SK-N-SH (cell line): ENCODE data around the gene KLF15. TPM values are rescaled to one million over a fixed set of nuclear protein-coding genes. Genes with fewer than 3 reads are reported as not detected.

Experiments used
- CTCF ChIA-PET: fragments of 300-600, 350-600 bp; formaldehyde crosslinking; extraction: SDS; loops from one replicate; lab custom pipeline; 2021; lab: Yijun Ruan, JAX
- POLR2A ChIA-PET: fragments of 350-600 bp; sonication (Branson Sonifier 250); formaldehyde crosslinking; extraction: SDS; loops from one replicate; lab custom pipeline; 2020; ENCODE audit warnings: antibody characterized with exemption, inconsistent platforms; lab: Yijun Ruan, JAX
- DNase-seq: peaks from one replicate; pipeline ENCODE4 v3.0.0; 2012
- H2AFZ ChIP-seq: fragments of 200-600 bp; sonication (generic); 2 replicates; pipeline ENCODE4 v1.8.1; 2016; ENCODE audit warnings: antibody characterized with exemption, mild to moderate bottlenecking, low read depth
- H3F3A ChIP-seq: fragments of 200-600 bp; sonication (generic); replicated peaks from 2 replicates; pipeline ENCODE3; 2016; ENCODE audit warnings: antibody characterized with exemption, mild to moderate bottlenecking; ENCODE audit not compliant: insufficient read depth
- H3K27ac ChIP-seq, 2 experiments: fragments of 200-500 bp in 1 of 2; fragments of 200-600 bp in 1 of 2; sonication (Bioruptor generic) in 1 of 2; sonication (generic), shearing (Covaris generic) in 1 of 2; 2 replicates each; pipeline versions ENCODE4 v1.5.1 to v1.6.1; 2014 to 2016; ENCODE audit warnings: low read depth in 2 of 2, inconsistent platforms in 1 of 2, low read length in 1 of 2, mild to moderate bottlenecking in 1 of 2, mixed read lengths in 1 of 2
- H3K27me3 ChIP-seq: fragments of 200-600 bp; sonication (generic), shearing (Covaris generic); 2 replicates; pipeline ENCODE4 v1.6.1; 2016; ENCODE audit warnings: mixed run types; ENCODE audit not compliant: insufficient read depth
- H3K36me3 ChIP-seq, 2 experiments: fragments of 200-500 bp in 1 of 2; fragments of 200-600 bp in 1 of 2; sonication (Bioruptor generic) in 1 of 2; sonication (generic) in 1 of 2; replicated peaks in 1 of 2; 2 replicates each; pipeline versions ENCODE3 to v1.5.1; 2014 to 2016; ENCODE audit warnings: low read length in 1 of 2, mild to moderate bottlenecking in 1 of 2; ENCODE audit not compliant: insufficient read depth in 2 of 2, control insufficient read depth in 1 of 2
- H3K4me1 ChIP-seq, 2 experiments: fragments of 200-500 bp in 1 of 2; fragments of 200-600 bp in 1 of 2; sonication (Bioruptor generic) in 1 of 2; sonication (generic), shearing (Covaris generic) in 1 of 2; 2 replicates each; pipeline versions ENCODE4 v1.5.1 to v1.6.1; 2014 to 2016; ENCODE audit warnings: low read depth in 1 of 2, low read length in 1 of 2, mixed run types in 1 of 2; ENCODE audit not compliant: insufficient read depth in 2 of 2, control insufficient read depth in 1 of 2
- H3K4me2 ChIP-seq: fragments of 200-600 bp; sonication (generic), shearing (Covaris generic); 2 replicates; pipeline ENCODE4 v1.6.1; 2017; ENCODE audit warnings: mixed run types
- H3K4me3 ChIP-seq, 2 experiments: fragments of 200-500 bp in 1 of 2; fragments of 200-600 bp in 1 of 2; sonication (Bioruptor generic) in 1 of 2; sonication (generic), shearing (Covaris generic) in 1 of 2; 2 replicates each; pipeline versions ENCODE4 v1.5.1 to v1.8.1; 2014 to 2016; ENCODE audit warnings: low read depth in 2 of 2, inconsistent platforms in 1 of 2, low read length in 1 of 2, mild to moderate bottlenecking in 1 of 2, mixed read lengths in 1 of 2, moderate library complexity in 1 of 2
- H3K79me2 ChIP-seq: fragments of 200-600 bp; sonication (generic); 2 replicates; pipeline ENCODE4 v1.8.1; 2017; ENCODE audit warnings: mild to moderate bottlenecking; ENCODE audit not compliant: insufficient read depth
- H3K9ac ChIP-seq: fragments of 200-600 bp; sonication (generic); 2 replicates; pipeline ENCODE4 v1.6.1; 2017; ENCODE audit warnings: mixed run types
- H3K9me2 ChIP-seq: fragments of 200-600 bp; sonication (generic); 2 replicates; pipeline ENCODE4 v1.6.1; 2017; ENCODE audit warnings: mixed run types
- H3K9me3 ChIP-seq: fragments of 200-600 bp; sonication (generic); 2 replicates; pipeline ENCODE4 v1.6.1; 2017; ENCODE audit warnings: mixed run types, mild to moderate bottlenecking, moderate library complexity
- H4K20me1 ChIP-seq: fragments of 200-600 bp; sonication (generic); 2 replicates; pipeline ENCODE4 v1.6.1; 2017; ENCODE audit warnings: mild to moderate bottlenecking, mixed run types; ENCODE audit not compliant: insufficient read depth
- CHD2 ChIP-seq: fragments of 150-350 bp; IDR thresholded peaks from 2 replicates; pipeline ENCODE4 v1.6.1; 2018; ENCODE audit warnings: low read length; ENCODE audit not compliant: partially characterized antibody
- EP300 ChIP-seq, 2 experiments: IDR thresholded peaks; 2 replicates each; pipeline versions ENCODE4 v1.4.0 to v1.6.1; 2012; ENCODE audit warnings: borderline replicate concordance in 1 of 2, low read depth in 1 of 2, low read length in 1 of 2
- EZH2phosphoT487 ChIP-seq: fragments of 200-600 bp; sonication (generic); IDR thresholded peaks from 2 replicates; pipeline ENCODE4 v1.6.1; 2017; ENCODE audit warnings: low read depth, mixed run types, mild to moderate bottlenecking, antibody characterized with exemption, moderate library complexity, borderline replicate concordance
- FOSL2 ChIP-seq: IDR thresholded peaks from 2 replicates; pipeline ENCODE4 v1.4.0; 2012; ENCODE audit warnings: low read depth, mild to moderate bottlenecking, moderate library complexity, borderline replicate concordance
- FOXM1 ChIP-seq: IDR thresholded peaks from 2 replicates; pipeline ENCODE4 v1.4.0; 2012; ENCODE audit warnings: low read depth, mild to moderate bottlenecking
- JUND ChIP-seq: IDR thresholded peaks from 2 replicates; pipeline ENCODE4 v1.4.0; 2012
- POLR2AphosphoS5 ChIP-seq: IDR thresholded peaks from 2 replicates; pipeline ENCODE4 v1.6.1; 2012; ENCODE audit warnings: low read depth, low read length
- RAD21 ChIP-seq: IDR thresholded peaks from 2 replicates; pipeline ENCODE4 v1.6.1; 2012; ENCODE audit warnings: mild to moderate bottlenecking, low read length
- RFX5 ChIP-seq: IDR thresholded peaks from 2 replicates; pipeline ENCODE4 v1.6.1; 2012; ENCODE audit warnings: mild to moderate bottlenecking, improper control_type of control experiment, low read length
- SIN3A ChIP-seq: IDR thresholded peaks from 2 replicates; pipeline ENCODE4 v1.6.1; 2012; ENCODE audit warnings: low read depth, mild to moderate bottlenecking, low read length, moderate library complexity, borderline replicate concordance
- SMC3 ChIP-seq: IDR thresholded peaks from 2 replicates; pipeline ENCODE4 v1.6.1; 2012; ENCODE audit warnings: low read depth, low read length, improper control_type of control experiment
- WGBS: methylation state at CpG from one replicate; pipeline ENCODE4 v1.1.6; 2017; ENCODE audit warnings: low lambda C conversion rate; 5-methylcytosine and 5-hydroxymethylcytosine counted together
- polyA plus RNA-seq, 3 experiments: library from polyadenylated mRNA; depleted of rRNA; stranded (reverse); fragments of >200 nt; gene quantifications; 2 replicates each; pipeline ENCODE4 v1.2.3, GENCODE V29; 2012
- TF ChIP-seq, protein P1 (sequence below): IDR thresholded peaks from 2 replicates; pipeline ENCODE4 v1.6.1; 2012; ENCODE audit warnings: mild to moderate bottlenecking, low read depth, low read length, moderate library complexity
- TF ChIP-seq, protein P2 (sequence below): fragments of 200-600 bp; sonication (generic); IDR thresholded peaks from 2 replicates; pipeline ENCODE4 v1.6.1; 2017; ENCODE audit warnings: antibody characterized with exemption, mild to moderate bottlenecking, moderate library complexity

KLF15 gene
- polyA plus RNA-seq, 1 of the 3 experiments (the other 2 are of a cell fraction), result 0.28 TPM

DNA sequence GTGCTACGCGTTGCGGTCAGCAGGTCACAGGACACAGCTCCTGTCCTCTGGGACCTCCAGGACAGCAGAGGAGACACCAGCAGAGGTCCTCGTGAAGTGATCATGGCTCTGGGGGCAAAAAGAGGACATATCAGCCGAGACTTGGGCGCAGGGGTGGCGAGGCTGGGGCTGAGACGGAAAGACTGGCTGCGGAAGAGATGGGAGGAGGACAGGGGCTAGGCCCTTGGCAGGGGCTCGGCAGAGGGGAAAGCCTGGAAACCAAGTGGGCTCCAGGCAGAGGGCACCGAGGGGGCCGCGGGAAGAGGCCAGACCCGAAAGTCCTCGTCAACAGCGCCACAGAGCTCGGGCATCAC lies 32.6 kb upstream of the KLF15 start:
- DNase-seq, result no peak
- H3K79me2 ChIP-seq, result no peaks in the 10 kb centered on the region
- POLR2A ChIA-PET, result no interaction called here
- H3K4me3 ChIP-seq, result no peak overlapping the region
- no peaks in the 10 kb centered on the region for H3K36me3 ChIP-seq
- no peaks in the 10 kb centered on the region for H3K9me3 ChIP-seq
- no peaks in the 10 kb centered on the region for H3K27me3 ChIP-seq
- H3K4me2 ChIP-seq, result 0 out of 2 replicates have a peak overlapping the region, but pooled peaks have one; percentile 70
- H4K20me1 ChIP-seq, result no peaks in the 10 kb centered on the region
- TF ChIP-seq, protein P1, sequence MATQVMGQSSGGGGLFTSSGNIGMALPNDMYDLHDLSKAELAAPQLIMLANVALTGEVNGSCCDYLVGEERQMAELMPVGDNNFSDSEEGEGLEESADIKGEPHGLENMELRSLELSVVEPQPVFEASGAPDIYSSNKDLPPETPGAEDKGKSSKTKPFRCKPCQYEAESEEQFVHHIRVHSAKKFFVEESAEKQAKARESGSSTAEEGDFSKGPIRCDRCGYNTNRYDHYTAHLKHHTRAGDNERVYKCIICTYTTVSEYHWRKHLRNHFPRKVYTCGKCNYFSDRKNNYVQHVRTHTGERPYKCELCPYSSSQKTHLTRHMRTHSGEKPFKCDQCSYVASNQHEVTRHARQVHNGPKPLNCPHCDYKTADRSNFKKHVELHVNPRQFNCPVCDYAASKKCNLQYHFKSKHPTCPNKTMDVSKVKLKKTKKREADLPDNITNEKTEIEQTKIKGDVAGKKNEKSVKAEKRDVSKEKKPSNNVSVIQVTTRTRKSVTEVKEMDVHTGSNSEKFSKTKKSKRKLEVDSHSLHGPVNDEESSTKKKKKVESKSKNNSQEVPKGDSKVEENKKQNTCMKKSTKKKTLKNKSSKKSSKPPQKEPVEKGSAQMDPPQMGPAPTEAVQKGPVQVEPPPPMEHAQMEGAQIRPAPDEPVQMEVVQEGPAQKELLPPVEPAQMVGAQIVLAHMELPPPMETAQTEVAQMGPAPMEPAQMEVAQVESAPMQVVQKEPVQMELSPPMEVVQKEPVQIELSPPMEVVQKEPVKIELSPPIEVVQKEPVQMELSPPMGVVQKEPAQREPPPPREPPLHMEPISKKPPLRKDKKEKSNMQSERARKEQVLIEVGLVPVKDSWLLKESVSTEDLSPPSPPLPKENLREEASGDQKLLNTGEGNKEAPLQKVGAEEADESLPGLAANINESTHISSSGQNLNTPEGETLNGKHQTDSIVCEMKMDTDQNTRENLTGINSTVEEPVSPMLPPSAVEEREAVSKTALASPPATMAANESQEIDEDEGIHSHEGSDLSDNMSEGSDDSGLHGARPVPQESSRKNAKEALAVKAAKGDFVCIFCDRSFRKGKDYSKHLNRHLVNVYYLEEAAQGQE, result no peak
- TF ChIP-seq EZH2phosphoT487 (no peak), POLR2AphosphoS5 (no peak), FOSL2 (no peak), CHD2 (no peak), JUND (no peak), EP300 (IDR thresholded peaks at IDR 0.05; ENCODE audit: borderline replicate concordance in 1 of 2, low read depth in 1 of 2, low read length in 1 of 2) (no peak), RFX5 (no peak), FOXM1 (no peak)
- TF ChIP-seq, protein P2, sequence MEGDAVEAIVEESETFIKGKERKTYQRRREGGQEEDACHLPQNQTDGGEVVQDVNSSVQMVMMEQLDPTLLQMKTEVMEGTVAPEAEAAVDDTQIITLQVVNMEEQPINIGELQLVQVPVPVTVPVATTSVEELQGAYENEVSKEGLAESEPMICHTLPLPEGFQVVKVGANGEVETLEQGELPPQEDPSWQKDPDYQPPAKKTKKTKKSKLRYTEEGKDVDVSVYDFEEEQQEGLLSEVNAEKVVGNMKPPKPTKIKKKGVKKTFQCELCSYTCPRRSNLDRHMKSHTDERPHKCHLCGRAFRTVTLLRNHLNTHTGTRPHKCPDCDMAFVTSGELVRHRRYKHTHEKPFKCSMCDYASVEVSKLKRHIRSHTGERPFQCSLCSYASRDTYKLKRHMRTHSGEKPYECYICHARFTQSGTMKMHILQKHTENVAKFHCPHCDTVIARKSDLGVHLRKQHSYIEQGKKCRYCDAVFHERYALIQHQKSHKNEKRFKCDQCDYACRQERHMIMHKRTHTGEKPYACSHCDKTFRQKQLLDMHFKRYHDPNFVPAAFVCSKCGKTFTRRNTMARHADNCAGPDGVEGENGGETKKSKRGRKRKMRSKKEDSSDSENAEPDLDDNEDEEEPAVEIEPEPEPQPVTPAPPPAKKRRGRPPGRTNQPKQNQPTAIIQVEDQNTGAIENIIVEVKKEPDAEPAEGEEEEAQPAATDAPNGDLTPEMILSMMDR, result no peak
- TF ChIP-seq, all 33 proteins: peak for 0
- H3K9ac ChIP-seq, result no peak overlapping the region
- WGBS, result 69% methylated on average over 17 of the region's 17 CpGs
- no peak overlapping the region for H2AFZ ChIP-seq
- CTCF ChIA-PET, result interaction anchor here (0.9 to 7.1 kb wide), 25 partner anchors 9 to 266 kb away, joined by 3 to 79 read pairs (median 4); partner anchors contain the start of gene ZXDC
- no peaks in the 10 kb centered on the region for H3K9me2 ChIP-seq
- peaks cover 0 to 25% of the 10 kb centered on the region in 2 experiments; a peak in 2 of 4 replicates for H3K4me1 ChIP-seq
- no peak overlapping the region for H3K27ac ChIP-seq
- H3F3A ChIP-seq, result no peaks in the 10 kb centered on the region

GRCh38 chr3:126389112-126389793 lies 32.0 kb upstream of the KLF15 start:
- H2AFZ ChIP-seq, result 0 out of 2 replicates have a peak overlapping the region, but pooled peaks have one; percentile 63
- H3K27me3 ChIP-seq, result no peaks in the 10 kb centered on the region
- H3K9ac ChIP-seq, result no peak overlapping the region
- H3F3A ChIP-seq, result no peaks in the 10 kb centered on the region
- ChIA-PET POLR2A (no interaction called here), CTCF (interaction anchor here (0.6 to 7.1 kb wide), 39 partner anchors 10 to 265 kb away, joined by 3 to 79 read pairs (median 4); partner anchors contain the start of gene ZXDC)
- H3K27ac ChIP-seq, result no peak overlapping the region
- peak overlapping the region; percentile 28 to 39; a peak in 3 of 4 replicates for H3K4me3 ChIP-seq
- H3K4me1 ChIP-seq, result peaks cover 0 to 25% of the 10 kb centered on the region in 2 experiments; a peak in 2 of 4 replicates
- no peaks in the 10 kb centered on the region for H3K36me3 ChIP-seq
- TF ChIP-seq RAD21 (peak; percentile 85), SIN3A (no peak), SMC3 (peak; percentile 94)
- TF ChIP-seq, protein P2, result peak; percentile 74
- no peaks in the 10 kb centered on the region for H3K9me3 ChIP-seq
- H3K79me2 ChIP-seq, result no peaks in the 10 kb centered on the region
- H3K4me2 ChIP-seq, result peak overlapping the region; percentile 70
- WGBS, result 11% methylated on average over 9 of the region's 58 CpGs
- peak; percentile 93 for DNase-seq
- H3K9me2 ChIP-seq, result no peaks in the 10 kb centered on the region
- H4K20me1 ChIP-seq, result no peaks in the 10 kb centered on the region
